HepG2 (cell line): ENCODE data around the gene NEURL2. TPM values are rescaled to one million over a fixed set of nuclear protein-coding genes. Genes with fewer than 3 reads are reported as not detected.

ENCODE experiments used
- ATAC-seq: fragments of 200-7000 bp; cut with Tn5 transposase; 3 replicates; pipeline ENCODE4 v1.9.1; 2020; ENCODE audit warnings: mild to moderate bottlenecking, moderate library complexity
- BruUV-seq: library from RNA; stranded (reverse); fragments of 400-500 nt; replicated peaks from 2 replicates; lab custom pipeline; 2021; lab: Mats Ljungman, UMichigan
- CTCF ChIA-PET: fragments of 300-600 bp; formaldehyde crosslinking; extraction: SDS; loops from one replicate; lab custom pipeline; 2021; ENCODE audit warnings: low total read pairs, inconsistent platforms, low intra/inter-chr PET ratio; lab: Yijun Ruan, JAX
- POLR2A ChIA-PET: fragments of 350-600 bp; sonication (Branson Sonifier 250); formaldehyde crosslinking; loops from one replicate; lab custom pipeline; 2020; ENCODE audit warnings: antibody characterized with exemption, inconsistent platforms; lab: Yijun Ruan, JAX
- DNase-seq: peaks from one replicate; pipeline ENCODE4 v3.0.0-alpha.2; 2015; ENCODE audit warnings: low spot score
- FAIRE-seq: peaks from 3 replicates; lab custom pipeline; 2011; peaks lifted over from hg19 to GRCh38; lab: Jason Lieb, UNC
- H2AFZ ChIP-seq: one replicate; pipeline ENCODE4 v1.6.1; 2011; ENCODE audit warnings: low read length, inconsistent platforms
- H3K27ac ChIP-seq: fragments of 300-600 bp; 3 replicates; pipeline ENCODE4 v1.8.0; 2011; ENCODE audit warnings: mixed run types, mild to moderate bottlenecking, mixed read lengths, low read length, inconsistent platforms; ENCODE audit not compliant: insufficient read depth; ENCODE audit errors: extremely low read length
- H3K27me3 ChIP-seq, 2 experiments: fragments of 200-600 bp in 1 of 2; 2 replicates in 1 of 2; 3 replicates in 1 of 2; pipeline versions ENCODE4 v1.6.0 to v1.8.0; 2011; ENCODE audit warnings: low read length in 2 of 2, mild to moderate bottlenecking in 2 of 2, moderate library complexity in 2 of 2, inconsistent platforms in 1 of 2; ENCODE audit not compliant: insufficient read depth in 2 of 2, control insufficient read depth in 1 of 2
- H3K36me3 ChIP-seq, 2 experiments: fragments of 200-600 bp in 1 of 2; replicated peaks in 1 of 2; 2 replicates in 1 of 2; 3 replicates in 1 of 2; pipeline versions ENCODE4 v1.5.1 to v1.8.0; 2011; ENCODE audit warnings: low read length in 2 of 2, inconsistent platforms in 1 of 2; ENCODE audit not compliant: insufficient read depth in 2 of 2, control insufficient read depth in 1 of 2
- H3K4me1 ChIP-seq: 2 replicates; pipeline ENCODE4 v1.5.1; 2012; ENCODE audit warnings: low read length, inconsistent platforms; ENCODE audit not compliant: insufficient read depth
- H3K4me2 ChIP-seq: 2 replicates; pipeline ENCODE4 v1.6.0; 2011; ENCODE audit warnings: low read depth, low read length, inconsistent platforms
- H3K4me3 ChIP-seq, 3 experiments: fragments of 200-600 bp in 1 of 3; sonication (generic), shearing (Covaris generic) in 1 of 3; replicated peaks in 1 of 3; 2 replicates each; pipeline ENCODE4 v1.5.1; 2011 to 2016; ENCODE audit warnings: low read length in 3 of 3, inconsistent platforms in 2 of 3, low read depth in 2 of 3, mild to moderate bottlenecking in 2 of 3, control low read depth in 1 of 3, mixed read lengths in 1 of 3; ENCODE audit not compliant: insufficient read depth in 1 of 3
- H3K79me2 ChIP-seq: one replicate; pipeline ENCODE4 v1.6.1; 2011; ENCODE audit warnings: low read length, inconsistent platforms; ENCODE audit not compliant: insufficient read depth
- H3K9ac ChIP-seq: 2 replicates; pipeline ENCODE4 v1.6.0; 2011; ENCODE audit warnings: mild to moderate bottlenecking, low read depth, low read length, inconsistent platforms; ENCODE audit not compliant: insufficient read depth
- H3K9me3 ChIP-seq: 2 replicates; pipeline ENCODE4 v1.5.1; 2012; ENCODE audit warnings: mild to moderate bottlenecking, low read length
- H4K20me1 ChIP-seq: 2 replicates; pipeline ENCODE4 v1.6.0; 2011; ENCODE audit warnings: inconsistent platforms, mild to moderate bottlenecking, low read length, moderate library complexity; ENCODE audit not compliant: insufficient read depth
- ARID2 ChIP-seq: sonication (generic); formaldehyde crosslinking; IDR thresholded peaks from 2 replicates; pipeline ENCODE4 v1.8.1; 2022; ENCODE audit warnings: mild to moderate bottlenecking, missing genetic modification reagents, borderline replicate concordance
- HES4 ChIP-seq: sonication (generic); formaldehyde crosslinking; IDR thresholded peaks from 2 replicates; pipeline ENCODE4 v1.9.0; 2021; ENCODE audit warnings: mild to moderate bottlenecking, missing genetic modification reagents, borderline replicate concordance
- HNRNPK ChIP-seq: fragments of 200-400 bp; formaldehyde crosslinking; IDR thresholded peaks from 2 replicates; pipeline ENCODE4 v1.6.1; 2018; ENCODE audit warnings: low read length, low read depth, moderate library complexity, mild to moderate bottlenecking; ENCODE audit not compliant: poor library complexity, severe bottlenecking
- HOXA7 ChIP-seq: sonication (generic); formaldehyde crosslinking; IDR thresholded peaks from 2 replicates; pipeline ENCODE4 v1.8.1; 2022; ENCODE audit warnings: mild to moderate bottlenecking, missing genetic modification reagents, moderate library complexity
- IRX3 ChIP-seq: sonication (generic); formaldehyde crosslinking; IDR thresholded peaks from 2 replicates; pipeline ENCODE4 v1.8.1; 2023; ENCODE audit warnings: mild to moderate bottlenecking, low read depth, missing genetic modification reagents, borderline replicate concordance
- MIER3 ChIP-seq: IDR thresholded peaks from 2 replicates; pipeline ENCODE4 v1.6.1; 2016; ENCODE audit warnings: missing compliant biosample characterization, borderline replicate concordance
- PCBP1 ChIP-seq: fragments of 200-400 bp; formaldehyde crosslinking; IDR thresholded peaks from 2 replicates; pipeline ENCODE4 v1.6.1; 2017; ENCODE audit warnings: mild to moderate bottlenecking, low read depth, low read length, borderline replicate concordance
- POLR2G ChIP-seq: fragments of 200-400 bp; formaldehyde crosslinking; IDR thresholded peaks from 2 replicates; pipeline ENCODE4 v1.6.1; 2018; ENCODE audit warnings: mild to moderate bottlenecking, low read depth, low read length, moderate library complexity
- RELA ChIP-seq: sonication (generic); formaldehyde crosslinking; IDR thresholded peaks from 2 replicates; pipeline ENCODE4 v1.4.0; 2020; ENCODE audit warnings: missing genetic modification reagents
- RFXAP ChIP-seq: sonication (generic); formaldehyde crosslinking; IDR thresholded peaks from 2 replicates; pipeline ENCODE4 v1.4.0; 2020; ENCODE audit warnings: missing genetic modification reagents, borderline replicate concordance
- SMYD3 ChIP-seq: sonication (generic); formaldehyde crosslinking; IDR thresholded peaks from 2 replicates; pipeline ENCODE4 v1.8.1; 2023; ENCODE audit warnings: mild to moderate bottlenecking, missing genetic modification reagents
- SNAPC2 ChIP-seq: sonication (generic); formaldehyde crosslinking; IDR thresholded peaks from 2 replicates; pipeline ENCODE4 v1.8.1; 2022; ENCODE audit warnings: mild to moderate bottlenecking, missing genetic modification reagents
- TEAD2 ChIP-seq: sonication (generic); formaldehyde crosslinking; IDR thresholded peaks from 2 replicates; pipeline ENCODE4 v1.9.0; 2021; ENCODE audit warnings: missing genetic modification reagents
- U2AF2 ChIP-seq: fragments of 200-400 bp; formaldehyde crosslinking; IDR thresholded peaks from 2 replicates; pipeline ENCODE4 v1.6.1; 2017; ENCODE audit warnings: low read depth, mild to moderate bottlenecking, low read length
- YEATS4 ChIP-seq: sonication (generic); formaldehyde crosslinking; IDR thresholded peaks from 2 replicates; pipeline ENCODE4 v1.4.0; 2020; ENCODE audit warnings: missing genetic modification reagents, borderline replicate concordance
- ZNF121 ChIP-seq: sonication (generic); formaldehyde crosslinking; IDR thresholded peaks from 2 replicates; pipeline ENCODE4 v1.5.0; 2020; ENCODE audit warnings: mild to moderate bottlenecking, missing genetic modification reagents
- ZNF644 ChIP-seq: IDR thresholded peaks from 2 replicates; pipeline ENCODE4 v1.6.1; 2016; ENCODE audit warnings: low read depth
- WGBS: methylation state at CpG from one replicate; pipeline ENCODE4 v1.1.6; 2017; ENCODE audit warnings: low lambda C conversion rate; 5-methylcytosine and 5-hydroxymethylcytosine counted together
- in situ Hi-C: cut with HindIII; loops from 2 replicates; pipeline ENCODE4 v1.10.0; 2017; ENCODE audit warnings: low pct_unique_long_range_greater_than_20kb; ENCODE audit not compliant: extremely low pct_ligation_motif_present
- intact Hi-C: fragments of 100-400 bp; cut with micrococcal nuclease; formaldehyde crosslinking; loops from one replicate; pipeline ENCODE4 v1.10.0; 2022; ENCODE audit not compliant: unreplicated experiment
- polyA plus RNA-seq, 8 experiments: library from polyadenylated mRNA; depleted of rRNA in 3 of 8; stranded (reverse) in 7 of 8; unstranded in 1 of 8; fragments of >200 nt; fragmentation: Illumina TruSeq in 4 of 8; extraction: Trizol in 4 of 8; gene quantifications; 2 replicates each; pipeline versions ENCODE4 v1.2.1 to v1.2.3, GENCODE V29; 2011 to 2016; ENCODE audit warnings: low read depth in 4 of 8, missing spikeins in 1 of 8, mixed read lengths in 1 of 8; ENCODE audit not compliant: insufficient read depth in 1 of 8
- total RNA-seq, 5 experiments: library from RNA; depleted of rRNA; stranded (reverse); fragments of >200 nt; fragmentation: Illumina TruSeq; extraction: Trizol; gene quantifications; 2 replicates each; pipeline ENCODE4 v1.2.3, GENCODE V29; 2016; ENCODE audit warnings: low read depth in 1 of 5
- TF ChIP-seq, protein P1 (sequence below): fragments of 450-650 bp; IDR thresholded peaks from 2 replicates; pipeline ENCODE4 v1.6.1; 2017; ENCODE audit warnings: mild to moderate bottlenecking
- TF ChIP-seq, protein P2 (sequence below): sonication (generic); formaldehyde crosslinking; conservative IDR thresholded peaks from 2 replicates; pipeline ENCODE4 v1.8.0; 2022; ENCODE audit warnings: low read depth, missing genetic modification reagents

Gene NEURL2
- total and polyA plus RNA-seq, 2 of the 13 experiments (the other 11 are each of a cell fraction or from before 2014, with no cell fraction given): 7.2 to 9.7 TPM

GRCh38 chr20:45867136-45867818 lies 23.7 kb downstream of the NEURL2 start (continued):
- TF ChIP-seq, protein P1, sequence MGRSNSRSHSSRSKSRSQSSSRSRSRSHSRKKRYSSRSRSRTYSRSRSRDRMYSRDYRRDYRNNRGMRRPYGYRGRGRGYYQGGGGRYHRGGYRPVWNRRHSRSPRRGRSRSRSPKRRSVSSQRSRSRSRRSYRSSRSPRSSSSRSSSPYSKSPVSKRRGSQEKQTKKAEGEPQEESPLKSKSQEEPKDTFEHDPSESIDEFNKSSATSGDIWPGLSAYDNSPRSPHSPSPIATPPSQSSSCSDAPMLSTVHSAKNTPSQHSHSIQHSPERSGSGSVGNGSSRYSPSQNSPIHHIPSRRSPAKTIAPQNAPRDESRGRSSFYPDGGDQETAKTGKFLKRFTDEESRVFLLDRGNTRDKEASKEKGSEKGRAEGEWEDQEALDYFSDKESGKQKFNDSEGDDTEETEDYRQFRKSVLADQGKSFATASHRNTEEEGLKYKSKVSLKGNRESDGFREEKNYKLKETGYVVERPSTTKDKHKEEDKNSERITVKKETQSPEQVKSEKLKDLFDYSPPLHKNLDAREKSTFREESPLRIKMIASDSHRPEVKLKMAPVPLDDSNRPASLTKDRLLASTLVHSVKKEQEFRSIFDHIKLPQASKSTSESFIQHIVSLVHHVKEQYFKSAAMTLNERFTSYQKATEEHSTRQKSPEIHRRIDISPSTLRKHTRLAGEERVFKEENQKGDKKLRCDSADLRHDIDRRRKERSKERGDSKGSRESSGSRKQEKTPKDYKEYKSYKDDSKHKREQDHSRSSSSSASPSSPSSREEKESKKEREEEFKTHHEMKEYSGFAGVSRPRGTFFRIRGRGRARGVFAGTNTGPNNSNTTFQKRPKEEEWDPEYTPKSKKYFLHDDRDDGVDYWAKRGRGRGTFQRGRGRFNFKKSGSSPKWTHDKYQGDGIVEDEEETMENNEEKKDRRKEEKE: no peak
- TF ChIP-seq HNRNPK (no peak), MIER3 (no peak)

- POLR2A ChIA-PET: interaction anchor here (1.9 kb wide), 2 partner anchors 15 to 25 kb away, joined by 5 to 6 read pairs; partner anchors contain the start of genes CTSA, NEURL2 and ZSWIM1
- intact Hi-C loops: no loop called here
- FAIRE-seq (no peak), ATAC-seq (no peak), DNase-seq (no peak)
- no peak overlapping the region for H3K4me2 ChIP-seq
- no peaks in the 10 kb centered on the region for H3K36me3 ChIP-seq
- H3K9ac ChIP-seq: no peak overlapping the region
- H3K79me2 ChIP-seq: no peaks in the 10 kb centered on the region
- no TSS peak for BruUV-seq
- H4K20me1 ChIP-seq: no peaks in the 10 kb centered on the region
- H3K27ac ChIP-seq: no peak overlapping the region
- no peaks in the 10 kb centered on the region for H3K9me3 ChIP-seq
- no peak overlapping the region for H3K4me3 ChIP-seq
- WGBS: 96% methylated on average over 5 of the region's 5 CpGs
- H3K4me1 ChIP-seq: peaks cover 66% of the 10 kb centered on the region
- CTCF ChIA-PET: no interaction called here
- in situ Hi-C loops: no loop called here
- H2AFZ ChIP-seq: no peak overlapping the region
- no peaks in the 10 kb centered on the region for H3K27me3 ChIP-seq
- no peak for TF ChIP-seq HES4 (CRISPR knock-in tag)
- TF ChIP-seq HOXA7: no peak
- no peak for TF ChIP-seq TEAD2
- 0 out of 2 replicates have a peak, but pooled peaks have one; percentile 43 for TF ChIP-seq IRX3
- peak; percentile 66 for TF ChIP-seq ZNF121
- TF ChIP-seq POLR2G: no peak
- TF ChIP-seq, protein P2, sequence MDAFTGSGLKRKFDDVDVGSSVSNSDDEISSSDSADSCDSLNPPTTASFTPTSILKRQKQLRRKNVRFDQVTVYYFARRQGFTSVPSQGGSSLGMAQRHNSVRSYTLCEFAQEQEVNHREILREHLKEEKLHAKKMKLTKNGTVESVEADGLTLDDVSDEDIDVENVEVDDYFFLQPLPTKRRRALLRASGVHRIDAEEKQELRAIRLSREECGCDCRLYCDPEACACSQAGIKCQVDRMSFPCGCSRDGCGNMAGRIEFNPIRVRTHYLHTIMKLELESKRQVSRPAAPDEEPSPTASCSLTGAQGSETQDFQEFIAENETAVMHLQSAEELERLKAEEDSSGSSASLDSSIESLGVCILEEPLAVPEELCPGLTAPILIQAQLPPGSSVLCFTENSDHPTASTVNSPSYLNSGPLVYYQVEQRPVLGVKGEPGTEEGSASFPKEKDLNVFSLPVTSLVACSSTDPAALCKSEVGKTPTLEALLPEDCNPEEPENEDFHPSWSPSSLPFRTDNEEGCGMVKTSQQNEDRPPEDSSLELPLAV: no peak
- 0 out of 2 replicates have a peak, but pooled peaks have one; percentile 44 for TF ChIP-seq SNAPC2
- TF ChIP-seq RELA: no peak
- 0 out of 2 replicates have a peak, but pooled peaks have one; percentile 10 for TF ChIP-seq YEATS4 (CRISPR knock-in tag)
- TF ChIP-seq SMYD3 (CRISPR knock-in tag): no peak
- TF ChIP-seq ZNF644 (CRISPR knock-in tag): no peak
- TF ChIP-seq PCBP1: no peak
- 0 out of 2 replicates have a peak, but pooled peaks have one; percentile 53 for TF ChIP-seq ARID2 (CRISPR knock-in tag)
- TF ChIP-seq RFXAP (CRISPR knock-in tag): 0 out of 2 replicates have a peak, but pooled peaks have one; percentile 2
- TF ChIP-seq U2AF2: no peak
Measured at GRCh38 chr20:45866454-45866853, 24.6 kb downstream of the NEURL2 start.
